ENCODE results near the gene SMAD4.
"Not testable (repeated sequence)": the region's sequence is repeated elsewhere in the genome, so short reads cannot be mapped to it uniquely, and the experiment has no call there.

Gene SMAD4

GRCh38 chr18:51116996-51117395 is 87.0 kb downstream of the SMAD4 start:
- not testable (repeated sequence) for DNase-seq

GRCh38 chr18:51119561-51119960 is 89.5 kb downstream of the SMAD4 start:
- DNase-seq = not testable (repeated sequence)

GRCh38 chr18:51119976-51120375 is 90.0 kb downstream of the SMAD4 start:
- not testable (repeated sequence) for DNase-seq

GRCh38 chr18:51120809-51121596 is 91.0 kb downstream of the SMAD4 start:
- DNase-seq = no peak

GRCh38 chr18:51121597-51121857 is 91.5 kb downstream of the SMAD4 start:
- no peak for DNase-seq

GRCh38 chr18:51122266-51123045 is 92.4 kb downstream of the SMAD4 start:
- DNase-seq = no peak

GRCh38 chr18:51123046-51123395 is 93.0 kb downstream of the SMAD4 start:
- no peak for DNase-seq

- no peak for DNase-seq
Measured at GRCh38 chr18:51123481-51123880, 93.5 kb downstream of the SMAD4 start.

GRCh38 chr18:51123936-51124486 is 94.0 kb downstream of the SMAD4 start:
- DNase-seq = no peak

- no peak for DNase-seq
Measured at GRCh38 chr18:51125976-51126375, 96.0 kb downstream of the SMAD4 start.

- DNase-seq = no peak
Measured at GRCh38 chr18:51127664-51128063, 97.7 kb downstream of the SMAD4 start.

- no peak for DNase-seq
Measured at GRCh38 chr18:51128533-51128932, 98.5 kb downstream of the SMAD4 start.

- no peak for DNase-seq
Measured at GRCh38 chr18:51132256-51132935, 102.4 kb downstream of the SMAD4 start.

GRCh38 chr18:51133580-51134160 is 103.7 kb downstream of the SMAD4 start:
- no peak for DNase-seq

Data from NCI-H1436 (cell line).